ENCODE measurements around the gene GTF3C1.

GTF3C1 gene

GRCh38 chr16:27421961-27422740 lies 127.6 kb downstream of the GTF3C1 start:
- Histone ChIP-seq H3K36me3 (ENCODE audit: control insufficient read depth, insufficient read depth, low read length) (no peaks in the 10 kb centered on the region), H3K9ac (ENCODE audit: low read length) (no peak overlapping the region), H3K4me1 (ENCODE audit: control insufficient read depth, insufficient read depth, low read length) (no peaks in the 10 kb centered on the region), H3K27me3 (ENCODE audit: control insufficient read depth, insufficient read depth, low read length) (no peaks in the 10 kb centered on the region), H3K9me3 (ENCODE audit: control insufficient read depth, low read length) (no peaks in the 10 kb centered on the region), H3K4me3 (ENCODE audit: low read length) (no peak overlapping the region)

- no peaks in the 10 kb centered on the region for H3K36me3 ChIP-seq (ENCODE audit: control insufficient read depth, insufficient read depth, low read length)
- no peaks in the 10 kb centered on the region for H3K4me1 ChIP-seq (ENCODE audit: control insufficient read depth, insufficient read depth, low read length)
- no peaks in the 10 kb centered on the region for H3K9me3 ChIP-seq (ENCODE audit: control insufficient read depth, low read length)
- H3K9ac ChIP-seq (ENCODE audit: low read length) = no peak overlapping the region
- H3K27me3 ChIP-seq (ENCODE audit: control insufficient read depth, insufficient read depth, low read length) = no peaks in the 10 kb centered on the region
- no peak overlapping the region for H3K4me3 ChIP-seq (ENCODE audit: low read length)
Observed at GRCh38 chr16:27417047-27417671, 132.6 kb downstream of the GTF3C1 start.

- H3K27me3 ChIP-seq (ENCODE audit: control insufficient read depth, insufficient read depth, low read length) = no peaks in the 10 kb centered on the region
- H3K4me3 ChIP-seq (ENCODE audit: low read length) = no peak overlapping the region
- no peaks in the 10 kb centered on the region for H3K9me3 ChIP-seq (ENCODE audit: control insufficient read depth, low read length)
- H3K4me1 ChIP-seq (ENCODE audit: control insufficient read depth, insufficient read depth, low read length) = no peaks in the 10 kb centered on the region
- no peak overlapping the region for H3K9ac ChIP-seq (ENCODE audit: low read length)
- H3K36me3 ChIP-seq (ENCODE audit: control insufficient read depth, insufficient read depth, low read length) = no peaks in the 10 kb centered on the region
Observed at GRCh38 chr16:27414788-27415431, 134.8 kb downstream of the GTF3C1 start.

- Histone ChIP-seq H3K27me3 (ENCODE audit: control insufficient read depth, insufficient read depth, low read length) (no peaks in the 10 kb centered on the region), H3K36me3 (ENCODE audit: control insufficient read depth, insufficient read depth, low read length) (no peaks in the 10 kb centered on the region), H3K9me3 (ENCODE audit: control insufficient read depth, low read length) (no peaks in the 10 kb centered on the region), H3K4me1 (ENCODE audit: control insufficient read depth, insufficient read depth, low read length) (no peaks in the 10 kb centered on the region), H3K4me3 (ENCODE audit: low read length) (no peak overlapping the region), H3K9ac (ENCODE audit: low read length) (no peak overlapping the region)
Observed at GRCh38 chr16:27413956-27414355, 135.8 kb downstream of the GTF3C1 start.

- Histone ChIP-seq H3K4me1 (ENCODE audit: control insufficient read depth, insufficient read depth, low read length) (no peaks in the 10 kb centered on the region), H3K27me3 (ENCODE audit: control insufficient read depth, insufficient read depth, low read length) (peaks cover 3% of the 10 kb centered on the region), H3K9me3 (ENCODE audit: control insufficient read depth, low read length) (no peaks in the 10 kb centered on the region), H3K9ac (ENCODE audit: low read length) (no peak overlapping the region), H3K4me3 (ENCODE audit: low read length) (no peak overlapping the region), H3K36me3 (ENCODE audit: control insufficient read depth, insufficient read depth, low read length) (no peaks in the 10 kb centered on the region)
Observed at GRCh38 chr16:27410761-27411160, 139.0 kb downstream of the GTF3C1 start.

Data from mucosa of stomach (tissue), 1 donor.